Measurements from ENCODE around the gene ZSCAN5B.
A peak's percentile ranks its signal among the peaks of the same experiment; 100 is the strongest.

Gene ZSCAN5B

DNA sequence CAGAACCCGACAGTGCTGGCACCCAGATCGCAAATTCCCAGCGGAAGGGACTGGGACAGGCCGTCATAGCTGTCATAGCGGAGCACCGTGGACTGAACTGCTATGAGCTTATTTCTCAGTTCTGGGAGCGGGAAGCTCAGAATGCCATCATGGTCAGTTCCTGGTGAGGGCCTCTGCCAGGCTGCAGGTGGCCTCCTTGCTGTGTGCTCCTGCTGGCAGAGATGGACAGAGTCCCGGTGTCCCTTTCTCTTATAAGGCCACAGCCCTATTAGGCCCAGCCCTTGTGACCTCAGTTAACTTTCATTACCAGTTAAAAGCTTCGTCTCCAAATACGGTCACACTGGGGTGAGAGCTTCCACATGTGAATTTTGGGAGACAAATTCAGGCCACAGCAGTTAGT lies 51.9 kb downstream of the ZSCAN5B start:
- H3K4me1 ChIP-seq (ENCODE audit: control insufficient read depth, insufficient read depth, low read length) = peaks cover 10% of the 10 kb centered on the region
- H3K4me3 ChIP-seq (ENCODE audit: low read length in 2 of 2) = no peak overlapping the region
- no peak overlapping the region for H3K9ac ChIP-seq (ENCODE audit: low read length in 2 of 2)
- no peaks in the 10 kb centered on the region for H3K9me3 ChIP-seq (ENCODE audit: control insufficient read depth in 2 of 2, low read length in 2 of 2)
- no peak overlapping the region for H3K27ac ChIP-seq (ENCODE audit: low read length)
- H3K36me3 ChIP-seq (ENCODE audit: control insufficient read depth in 2 of 2, insufficient read depth in 2 of 2, low read length in 2 of 2) = peaks cover 0 to 19% of the 10 kb centered on the region in 2 donors
- no peaks in the 10 kb centered on the region for H3K27me3 ChIP-seq (ENCODE audit: control insufficient read depth in 1 of 2, insufficient read depth in 2 of 2, low read length in 2 of 2)

DNA sequence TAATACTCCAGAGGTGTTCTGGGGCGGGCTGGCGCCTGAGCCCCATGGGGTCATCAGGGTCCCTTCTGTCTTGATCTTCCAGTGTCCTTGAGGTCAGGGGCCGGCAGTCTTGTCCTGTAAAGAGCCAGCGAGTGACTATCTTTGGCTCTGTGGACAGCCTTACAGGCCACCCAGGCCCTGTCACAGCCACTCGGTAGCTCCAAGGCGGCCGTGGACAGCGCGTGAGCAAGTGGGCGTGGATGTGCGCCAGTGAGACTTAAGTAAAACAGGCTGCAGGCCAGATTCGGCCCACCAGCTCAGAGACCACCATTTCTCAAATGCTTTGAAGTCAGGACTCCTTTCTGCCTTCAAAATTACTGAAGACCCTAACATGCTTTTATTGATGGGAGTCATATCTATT lies 52.8 kb downstream of the ZSCAN5B start:
- no peak overlapping the region for H3K4me3 ChIP-seq (ENCODE audit: low read length in 2 of 2)
- peaks cover 0 to 19% of the 10 kb centered on the region in 2 donors for H3K36me3 ChIP-seq (ENCODE audit: control insufficient read depth in 2 of 2, insufficient read depth in 2 of 2, low read length in 2 of 2)
- no peak overlapping the region for H3K9ac ChIP-seq (ENCODE audit: low read length in 2 of 2)
- H3K27ac ChIP-seq (ENCODE audit: low read length) = no peak overlapping the region
- H3K4me1 ChIP-seq (ENCODE audit: control insufficient read depth, insufficient read depth, low read length) = peaks cover 16% of the 10 kb centered on the region
- no peaks in the 10 kb centered on the region for H3K9me3 ChIP-seq (ENCODE audit: control insufficient read depth in 2 of 2, low read length in 2 of 2)
- H3K27me3 ChIP-seq (ENCODE audit: control insufficient read depth in 1 of 2, insufficient read depth in 2 of 2, low read length in 2 of 2) = no peaks in the 10 kb centered on the region

DNA sequence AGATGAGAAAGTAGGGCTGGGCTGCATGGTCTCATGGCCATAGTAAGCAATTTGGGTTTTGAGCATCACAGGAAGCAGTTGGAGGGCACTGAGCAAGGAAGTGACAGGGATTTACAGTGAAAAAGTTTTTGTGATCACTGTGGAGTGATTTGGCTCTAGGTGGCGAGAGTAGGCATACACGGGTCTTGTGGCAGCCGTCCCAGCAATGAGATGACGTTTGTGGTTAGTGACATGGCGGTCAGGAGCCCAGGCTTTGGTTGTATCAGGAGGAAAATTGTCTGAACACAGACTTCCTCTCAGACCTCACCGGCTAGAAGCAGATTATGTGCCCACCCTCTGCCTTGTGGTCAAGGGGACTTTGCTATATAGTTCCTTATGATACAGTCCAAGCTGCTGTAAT lies 53.2 kb downstream of the ZSCAN5B start:
- Histone ChIP-seq H3K36me3 (ENCODE audit: control insufficient read depth in 2 of 2, insufficient read depth in 2 of 2, low read length in 2 of 2) (peaks cover 0 to 16% of the 10 kb centered on the region in 2 donors), H3K27ac (ENCODE audit: low read length) (no peak overlapping the region), H3K9ac (ENCODE audit: low read length in 2 of 2) (no peak overlapping the region), H3K4me1 (ENCODE audit: control insufficient read depth, insufficient read depth, low read length) (peaks cover 16% of the 10 kb centered on the region), H3K9me3 (ENCODE audit: control insufficient read depth in 2 of 2, low read length in 2 of 2) (no peaks in the 10 kb centered on the region), H3K27me3 (ENCODE audit: control insufficient read depth in 1 of 2, insufficient read depth in 2 of 2, low read length in 2 of 2) (no peaks in the 10 kb centered on the region), H3K4me3 (ENCODE audit: low read length in 2 of 2) (no peak overlapping the region)

DNA sequence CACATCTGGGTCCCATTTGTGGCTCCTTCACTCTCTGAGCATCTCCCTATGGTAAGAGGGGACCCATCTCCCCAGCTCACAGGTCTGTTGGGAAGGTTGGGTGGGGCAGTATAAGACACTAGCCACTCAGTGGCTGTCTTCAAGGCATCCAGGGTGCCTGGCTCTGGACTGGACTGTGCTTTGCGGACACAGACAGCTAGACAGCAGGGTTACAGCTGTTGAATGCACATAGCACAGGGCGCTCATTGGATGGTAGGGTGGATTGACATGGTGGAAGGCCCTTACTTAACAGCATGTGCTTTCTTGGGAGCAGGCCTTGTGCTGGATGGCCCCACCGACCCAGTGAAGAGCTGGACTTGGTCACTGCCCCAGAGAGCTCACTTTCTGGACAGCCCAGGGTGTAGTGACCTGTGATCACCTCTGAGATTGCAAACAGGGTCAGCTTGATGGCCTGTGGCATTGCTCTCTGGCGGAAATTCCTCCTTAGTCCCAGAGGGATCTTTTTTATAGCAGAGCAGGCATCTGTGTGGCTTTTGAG lies 54.6 kb downstream of the ZSCAN5B start:
- Histone ChIP-seq H3K4me3 (ENCODE audit: low read length in 2 of 2) (no peak overlapping the region), H3K27ac (ENCODE audit: low read length) (no peak overlapping the region), H3K9ac (ENCODE audit: low read length in 2 of 2) (no peak overlapping the region), H3K27me3 (ENCODE audit: control insufficient read depth in 1 of 2, insufficient read depth in 2 of 2, low read length in 2 of 2) (no peaks in the 10 kb centered on the region), H3K36me3 (ENCODE audit: control insufficient read depth in 2 of 2, insufficient read depth in 2 of 2, low read length in 2 of 2) (peaks cover 0 to 11% of the 10 kb centered on the region in 2 donors), H3K9me3 (ENCODE audit: control insufficient read depth in 2 of 2, low read length in 2 of 2) (no peaks in the 10 kb centered on the region), H3K4me1 (ENCODE audit: control insufficient read depth, insufficient read depth, low read length) (peaks cover 16% of the 10 kb centered on the region)

DNA sequence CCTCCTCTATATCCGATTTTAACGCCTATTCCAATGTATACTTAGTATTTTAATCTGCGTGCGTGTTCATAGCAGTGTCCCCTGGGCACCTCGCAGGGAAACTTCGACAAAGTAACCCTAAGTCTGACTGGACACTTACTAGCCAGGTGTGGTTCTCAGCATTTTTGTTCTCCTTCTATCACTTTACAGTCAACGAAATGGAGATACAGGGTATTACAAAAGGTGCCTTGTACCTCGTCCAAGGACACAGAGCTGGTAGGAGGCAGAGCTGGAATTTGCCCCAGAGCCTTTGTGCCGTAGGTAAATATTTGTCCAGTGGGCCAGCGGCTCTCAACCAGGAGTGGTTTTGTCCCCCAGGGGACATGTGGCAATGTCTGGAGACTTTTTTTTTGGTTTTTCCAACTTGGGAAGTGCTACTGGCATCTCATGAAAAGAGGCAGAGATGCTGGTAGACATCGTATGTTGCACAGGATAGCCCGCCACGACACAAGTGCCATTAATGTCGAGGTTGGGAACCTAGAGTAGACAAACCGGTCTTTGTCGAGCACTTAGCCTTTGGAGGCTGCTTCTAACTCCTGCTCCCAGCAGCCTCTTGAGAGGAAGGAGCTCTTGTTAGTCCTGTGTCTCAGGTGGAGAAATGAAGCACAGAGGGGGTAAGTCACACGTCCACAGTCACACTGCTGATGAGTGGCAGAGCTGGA lies 55.3 kb downstream of the ZSCAN5B start:
- Histone ChIP-seq H3K4me1 (ENCODE audit: control insufficient read depth, insufficient read depth, low read length) (peaks cover 16% of the 10 kb centered on the region), H3K4me3 (ENCODE audit: low read length in 2 of 2) (peak overlapping the region; percentile 39 to 82), H3K9me3 (ENCODE audit: control insufficient read depth in 2 of 2, low read length in 2 of 2) (no peaks in the 10 kb centered on the region), H3K9ac (ENCODE audit: low read length in 2 of 2) (peak overlapping the region; percentile 59 to 68), H3K27ac (ENCODE audit: low read length) (peak overlapping the region; percentile 41), H3K36me3 (ENCODE audit: control insufficient read depth in 2 of 2, insufficient read depth in 2 of 2, low read length in 2 of 2) (peaks cover 0 to 5% of the 10 kb centered on the region in 2 donors), H3K27me3 (ENCODE audit: control insufficient read depth in 1 of 2, insufficient read depth in 2 of 2, low read length in 2 of 2) (no peaks in the 10 kb centered on the region)

DNA sequence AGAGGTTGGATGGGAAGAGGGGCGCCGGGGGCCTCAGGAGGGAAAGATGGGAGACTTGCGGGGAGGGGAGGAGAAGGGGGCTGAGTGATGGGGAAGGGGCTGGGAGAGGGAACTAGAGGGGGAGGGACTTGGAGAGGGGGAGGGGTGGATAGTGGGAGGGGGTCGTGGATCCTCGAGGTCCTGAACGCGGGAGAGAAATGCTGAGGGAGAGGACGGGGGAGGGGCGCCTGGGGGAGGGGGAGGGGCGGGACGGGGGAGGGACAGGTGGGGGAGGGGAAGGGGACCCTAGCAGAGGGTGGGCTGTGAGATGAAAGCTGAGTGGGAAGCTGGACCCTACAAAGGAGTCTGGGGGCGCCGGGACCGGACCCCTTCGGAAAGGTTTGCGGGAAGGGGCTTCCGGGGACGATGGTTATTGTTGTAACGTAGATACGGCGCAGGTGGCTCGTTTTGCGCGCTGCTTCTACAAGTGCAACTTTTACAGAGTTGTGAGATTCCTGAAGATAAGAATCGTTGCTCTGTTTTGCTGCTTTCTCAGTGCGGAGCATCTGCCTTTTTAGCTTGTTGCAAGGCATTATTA lies 56.1 kb downstream of the ZSCAN5B start:
- H3K4me3 ChIP-seq (ENCODE audit: low read length in 2 of 2) = peak overlapping the region; percentile 57 to 82
- H3K36me3 ChIP-seq (ENCODE audit: control insufficient read depth in 2 of 2, insufficient read depth in 2 of 2, low read length in 2 of 2) = no peaks in the 10 kb centered on the region
- H3K9me3 ChIP-seq (ENCODE audit: control insufficient read depth in 2 of 2, low read length in 2 of 2) = no peaks in the 10 kb centered on the region
- no peaks in the 10 kb centered on the region for H3K27me3 ChIP-seq (ENCODE audit: control insufficient read depth in 1 of 2, insufficient read depth in 2 of 2, low read length in 2 of 2)
- H3K4me1 ChIP-seq (ENCODE audit: control insufficient read depth, insufficient read depth, low read length) = peaks cover 16% of the 10 kb centered on the region
- peak overlapping the region; percentile 67 to 68 for H3K9ac ChIP-seq (ENCODE audit: low read length in 2 of 2)
- peak overlapping the region; percentile 95 for H3K27ac ChIP-seq (ENCODE audit: low read length)

DNA sequence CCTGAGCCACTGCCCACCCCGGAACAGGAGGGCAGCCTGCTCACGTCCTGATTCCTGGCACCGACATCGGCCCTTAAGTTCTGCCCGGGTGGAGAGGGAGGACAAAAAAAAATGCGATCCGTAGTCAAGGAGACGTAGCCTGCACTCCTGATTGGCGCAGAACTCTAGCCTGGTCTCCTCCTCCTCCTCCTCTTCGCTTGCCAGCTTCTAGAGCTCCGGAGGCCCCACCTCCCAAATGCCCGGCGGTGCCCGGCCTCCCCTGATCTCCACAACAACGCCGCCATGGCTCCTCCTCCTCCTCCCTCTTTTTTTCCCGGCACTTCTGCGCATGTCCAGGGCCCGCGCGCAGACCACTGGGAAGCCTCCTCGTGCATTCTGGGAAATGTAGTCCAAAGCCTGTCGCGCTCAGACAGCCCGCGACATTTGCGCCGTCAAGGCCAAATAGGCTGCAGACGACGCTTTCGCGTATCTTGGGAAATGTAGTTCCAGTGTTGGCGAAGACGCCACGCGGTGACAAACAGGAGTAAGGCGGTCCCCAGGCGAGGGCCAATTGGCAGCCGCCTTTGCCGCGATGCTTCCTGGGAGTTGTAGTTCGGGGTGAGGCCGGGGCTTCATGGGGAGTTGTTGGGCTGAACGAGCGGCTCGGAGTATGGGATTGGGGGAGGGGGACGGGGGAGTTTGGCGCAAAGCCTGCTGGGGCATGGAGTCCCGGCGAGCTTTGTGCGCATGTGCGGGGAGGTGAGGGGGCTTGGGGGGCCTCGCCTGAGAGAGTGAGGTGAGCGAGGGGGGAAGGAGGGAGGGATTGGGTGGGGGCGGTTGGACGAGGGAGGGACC lies 56.8 kb downstream of the ZSCAN5B start, which contains the start of gene ZNF444:
Gene ZNF444, plus strand, starts transcription at position 705 of the 834 bp plus-strand sequence. CDS start 5,625 bp downstream, outside the sequence.
- Histone ChIP-seq H3K4me3 (ENCODE audit: low read length in 2 of 2) (peak within 1 kb of the TSS; percentile 57 to 82), H3K27me3 (ENCODE audit: control insufficient read depth in 1 of 2, insufficient read depth in 2 of 2, low read length in 2 of 2) (no peaks in the 10 kb centered on the region), H3K36me3 (ENCODE audit: control insufficient read depth in 2 of 2, insufficient read depth in 2 of 2, low read length in 2 of 2) (no peaks in the 10 kb centered on the region), H3K9ac (ENCODE audit: low read length in 2 of 2) (peak within 1 kb of the TSS; percentile 67 to 87), H3K4me1 (ENCODE audit: control insufficient read depth, insufficient read depth, low read length) (peaks cover 19% of the 10 kb centered on the region), H3K27ac (ENCODE audit: low read length) (peak within 1 kb of the TSS; percentile 95), H3K9me3 (ENCODE audit: control insufficient read depth in 2 of 2, low read length in 2 of 2) (no peaks in the 10 kb centered on the region)

DNA sequence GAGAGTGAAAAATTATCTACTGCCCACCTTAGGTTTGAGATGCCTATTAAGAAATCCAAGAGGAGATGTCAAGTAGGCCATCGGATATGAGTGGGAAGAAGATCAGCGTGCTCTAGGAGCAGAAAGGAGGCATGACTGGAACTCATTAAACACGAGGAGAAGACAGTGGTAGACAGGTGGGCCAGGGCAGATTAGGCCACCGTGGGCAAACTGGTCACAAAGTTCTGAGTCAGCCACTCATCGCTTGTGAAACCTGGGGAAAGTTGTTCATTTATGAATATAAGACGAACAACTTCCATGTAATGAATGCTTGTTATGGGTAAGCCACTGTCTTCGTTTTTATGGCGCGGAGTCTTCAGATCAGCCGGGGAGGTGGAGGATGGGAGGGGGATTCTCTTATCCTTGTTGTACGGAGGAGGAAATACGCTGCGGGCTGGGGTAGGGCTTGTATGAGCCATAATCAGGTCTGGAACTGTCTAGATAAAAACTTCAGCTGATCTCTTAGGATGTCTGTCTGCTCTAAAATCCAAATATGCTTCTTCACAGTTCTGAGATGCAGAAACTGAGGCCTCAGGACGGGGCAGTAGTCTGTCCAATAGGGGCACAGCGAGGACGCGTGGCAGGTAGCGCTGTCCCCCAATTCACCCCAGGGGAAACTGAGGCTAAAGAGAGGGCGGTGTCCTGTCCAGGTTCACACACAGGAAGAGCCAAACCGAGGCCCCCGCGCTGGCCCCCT lies 57.6 kb downstream of the ZSCAN5B start:
- H3K36me3 ChIP-seq (ENCODE audit: control insufficient read depth in 2 of 2, insufficient read depth in 2 of 2, low read length in 2 of 2) = no peaks in the 10 kb centered on the region
- peak overlapping the region; percentile 67 to 87 for H3K9ac ChIP-seq (ENCODE audit: low read length in 2 of 2)
- peaks cover 19% of the 10 kb centered on the region for H3K4me1 ChIP-seq (ENCODE audit: control insufficient read depth, insufficient read depth, low read length)
- peak overlapping the region; percentile 95 for H3K27ac ChIP-seq (ENCODE audit: low read length)
- H3K9me3 ChIP-seq (ENCODE audit: control insufficient read depth in 2 of 2, low read length in 2 of 2) = no peaks in the 10 kb centered on the region
- no peaks in the 10 kb centered on the region for H3K27me3 ChIP-seq (ENCODE audit: control insufficient read depth in 1 of 2, insufficient read depth in 2 of 2, low read length in 2 of 2)
- peak overlapping the region; percentile 57 to 82 for H3K4me3 ChIP-seq (ENCODE audit: low read length in 2 of 2)
